ENCODE measurements around the gene RTN4.

The RTN4 gene

DNA sequence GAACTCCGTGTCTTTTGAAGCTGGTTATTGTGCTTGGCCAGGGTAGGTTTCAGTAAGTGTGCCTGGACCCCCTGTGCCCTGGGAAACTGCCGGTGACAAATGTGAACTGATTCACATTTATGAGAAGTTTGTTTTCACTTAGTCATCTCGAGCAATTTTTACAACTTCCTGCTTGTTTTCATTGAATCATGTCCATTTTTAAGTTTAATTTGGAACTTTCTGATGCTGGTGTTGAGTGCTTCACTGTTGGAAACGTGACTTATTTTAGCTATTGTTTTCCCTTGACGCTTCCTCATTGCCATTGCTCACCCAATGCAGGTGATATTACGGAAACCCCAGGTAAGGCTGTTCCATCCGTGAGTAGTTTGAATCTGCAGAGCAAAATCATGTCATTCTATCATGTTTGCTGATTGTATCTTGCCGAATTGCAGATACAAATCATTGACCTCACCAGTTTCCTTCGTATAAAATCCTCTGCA, 97.2 kb downstream of the RTN4 start:
- Histone ChIP-seq H3K4me3 (ENCODE audit: low read length) (no peak overlapping the region), H2AFZ (ENCODE audit: low read depth, low read length) (no peak overlapping the region), H3K36me3 (replicated peaks; ENCODE audit: low read depth, low read length) (no peaks in the 10 kb centered on the region), H3K4me1 (ENCODE audit: low read length) (no peaks in the 10 kb centered on the region), H3K27me3 (ENCODE audit: low read depth, low read length) (no peaks in the 10 kb centered on the region), H3K9me3 (ENCODE audit: insufficient read depth, low read length) (no peaks in the 10 kb centered on the region), H3K79me2 (ENCODE audit: low read length) (no peaks in the 10 kb centered on the region), H3K9ac (ENCODE audit: low read length) (no peak overlapping the region), H3K27ac (ENCODE audit: low read length) (no peak overlapping the region), H3K4me2 (ENCODE audit: low read length) (no peak overlapping the region), H4K20me1 (ENCODE audit: insufficient read depth, low read length) (no peaks in the 10 kb centered on the region)
- TF ChIP-seq EZH2phosphoT487 (IDR thresholded peaks at IDR 0.05; ENCODE audit: low read depth) = no peak
- TF ChIP-seq, protein P1, sequence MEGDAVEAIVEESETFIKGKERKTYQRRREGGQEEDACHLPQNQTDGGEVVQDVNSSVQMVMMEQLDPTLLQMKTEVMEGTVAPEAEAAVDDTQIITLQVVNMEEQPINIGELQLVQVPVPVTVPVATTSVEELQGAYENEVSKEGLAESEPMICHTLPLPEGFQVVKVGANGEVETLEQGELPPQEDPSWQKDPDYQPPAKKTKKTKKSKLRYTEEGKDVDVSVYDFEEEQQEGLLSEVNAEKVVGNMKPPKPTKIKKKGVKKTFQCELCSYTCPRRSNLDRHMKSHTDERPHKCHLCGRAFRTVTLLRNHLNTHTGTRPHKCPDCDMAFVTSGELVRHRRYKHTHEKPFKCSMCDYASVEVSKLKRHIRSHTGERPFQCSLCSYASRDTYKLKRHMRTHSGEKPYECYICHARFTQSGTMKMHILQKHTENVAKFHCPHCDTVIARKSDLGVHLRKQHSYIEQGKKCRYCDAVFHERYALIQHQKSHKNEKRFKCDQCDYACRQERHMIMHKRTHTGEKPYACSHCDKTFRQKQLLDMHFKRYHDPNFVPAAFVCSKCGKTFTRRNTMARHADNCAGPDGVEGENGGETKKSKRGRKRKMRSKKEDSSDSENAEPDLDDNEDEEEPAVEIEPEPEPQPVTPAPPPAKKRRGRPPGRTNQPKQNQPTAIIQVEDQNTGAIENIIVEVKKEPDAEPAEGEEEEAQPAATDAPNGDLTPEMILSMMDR (IDR thresholded peaks at IDR 0.05; ENCODE audit: low read depth, low read length) = no peak

DNA sequence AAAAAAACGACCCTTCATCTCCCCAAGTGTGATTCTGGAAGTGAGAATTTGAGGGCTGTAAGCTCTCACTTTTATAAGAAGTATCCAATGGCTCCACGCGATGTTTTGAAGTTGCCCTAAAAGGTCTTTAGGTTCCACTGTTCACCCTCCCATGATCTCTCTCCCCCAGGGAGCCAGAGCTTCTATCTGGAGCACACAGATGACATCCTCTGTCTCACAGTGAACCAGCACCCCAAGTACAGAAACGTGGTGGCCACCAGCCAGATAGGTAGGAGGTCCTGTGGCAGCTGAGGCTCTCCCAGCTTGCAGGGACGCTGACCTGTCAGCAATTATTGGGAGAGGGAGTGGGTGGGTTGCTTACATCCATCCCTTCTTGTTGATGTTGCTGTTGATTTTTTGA, 97.8 kb downstream of the RTN4 start:
- H3K4me2 ChIP-seq (ENCODE audit: low read length) = no peak overlapping the region
- no peaks in the 10 kb centered on the region for H3K4me1 ChIP-seq (ENCODE audit: low read length)

DNA sequence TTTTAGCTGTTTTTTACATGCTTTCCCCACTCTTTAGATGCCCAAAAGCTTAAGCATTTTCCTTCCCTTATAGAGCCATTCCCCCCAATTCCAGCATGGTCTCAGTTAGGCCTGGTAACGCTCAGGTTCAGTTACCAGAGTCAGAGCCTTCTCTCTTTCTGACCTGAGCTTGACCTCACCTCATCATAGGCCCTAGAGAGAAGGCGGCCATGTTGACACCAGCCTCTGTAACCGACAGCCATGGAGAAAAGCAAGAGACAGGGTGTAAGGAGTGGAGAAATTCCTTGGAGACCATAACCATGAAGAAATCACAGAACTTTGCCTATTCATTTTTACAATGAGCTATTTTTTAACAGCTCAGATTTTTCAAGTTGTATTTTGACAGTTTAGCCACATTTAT, 99.4 kb downstream of the RTN4 start:
- Histone ChIP-seq H3K4me2 (ENCODE audit: low read length) (no peak overlapping the region), H2AFZ (ENCODE audit: low read depth, low read length) (no peak overlapping the region), H3K27me3 (ENCODE audit: low read depth, low read length) (no peaks in the 10 kb centered on the region), H3K27ac (ENCODE audit: low read length) (no peak overlapping the region), H3K4me3 (ENCODE audit: low read length) (no peak overlapping the region), H4K20me1 (ENCODE audit: insufficient read depth, low read length) (no peaks in the 10 kb centered on the region), H3K79me2 (ENCODE audit: low read length) (no peaks in the 10 kb centered on the region), H3K36me3 (replicated peaks; ENCODE audit: low read depth, low read length) (no peaks in the 10 kb centered on the region), H3K9ac (ENCODE audit: low read length) (no peak overlapping the region), H3K9me3 (ENCODE audit: insufficient read depth, low read length) (no peaks in the 10 kb centered on the region), H3K4me1 (ENCODE audit: low read length) (no peaks in the 10 kb centered on the region)
- TF ChIP-seq, protein P1 (IDR thresholded peaks at IDR 0.05; ENCODE audit: low read depth, low read length) = no peak
- TF ChIP-seq EZH2phosphoT487 (IDR thresholded peaks at IDR 0.05; ENCODE audit: low read depth) = no peak

More for the DNA sequence above, 97.8 kb downstream of the RTN4 start:
- Histone ChIP-seq H3K27ac (ENCODE audit: low read length) (no peak overlapping the region), H2AFZ (ENCODE audit: low read depth, low read length) (no peak overlapping the region), H3K36me3 (replicated peaks; ENCODE audit: low read depth, low read length) (no peaks in the 10 kb centered on the region), H3K79me2 (ENCODE audit: low read length) (no peaks in the 10 kb centered on the region), H4K20me1 (ENCODE audit: insufficient read depth, low read length) (no peaks in the 10 kb centered on the region), H3K27me3 (ENCODE audit: low read depth, low read length) (no peaks in the 10 kb centered on the region), H3K9ac (ENCODE audit: low read length) (no peak overlapping the region), H3K4me3 (ENCODE audit: low read length) (no peak overlapping the region), H3K9me3 (ENCODE audit: insufficient read depth, low read length) (no peaks in the 10 kb centered on the region)
- no peak for TF ChIP-seq EZH2phosphoT487 (IDR thresholded peaks at IDR 0.05; ENCODE audit: low read depth)
- TF ChIP-seq, protein P1 (IDR thresholded peaks at IDR 0.05; ENCODE audit: low read depth, low read length) = no peak

DNA sequence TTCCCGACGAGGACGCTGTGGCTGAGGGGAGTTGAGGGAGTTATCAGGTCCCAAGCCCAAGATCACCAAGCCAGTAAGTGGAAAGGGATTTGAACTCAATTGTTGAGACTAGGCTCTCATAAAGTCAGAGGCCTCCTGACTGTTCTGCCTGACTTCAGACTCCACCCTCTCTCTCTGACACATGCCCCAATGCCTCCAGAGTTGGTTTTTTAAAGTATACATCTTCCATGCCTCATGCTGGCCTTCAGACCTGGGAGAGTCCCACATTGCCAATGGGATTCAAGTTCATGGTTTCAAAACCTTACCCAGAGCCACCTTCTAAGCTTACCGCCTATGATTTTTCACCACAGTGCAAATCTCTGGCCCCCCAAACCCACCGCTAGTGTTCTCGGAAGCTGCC, 100.8 kb downstream of the RTN4 start:
- H3K36me3 ChIP-seq (replicated peaks; ENCODE audit: low read depth, low read length) = no peaks in the 10 kb centered on the region
- H3K4me3 ChIP-seq (ENCODE audit: low read length) = no peak overlapping the region
- H3K4me2 ChIP-seq (ENCODE audit: low read length) = no peak overlapping the region
- no peaks in the 10 kb centered on the region for H3K4me1 ChIP-seq (ENCODE audit: low read length)
- H2AFZ ChIP-seq (ENCODE audit: low read depth, low read length) = no peak overlapping the region
- no peak overlapping the region for H3K9ac ChIP-seq (ENCODE audit: low read length)
- no peak overlapping the region for H3K27ac ChIP-seq (ENCODE audit: low read length)
- TF ChIP-seq EZH2phosphoT487 (IDR thresholded peaks at IDR 0.05; ENCODE audit: low read depth) = no peak
- TF ChIP-seq, protein P1 (IDR thresholded peaks at IDR 0.05; ENCODE audit: low read depth, low read length) = no peak
- no peaks in the 10 kb centered on the region for H3K9me3 ChIP-seq (ENCODE audit: insufficient read depth, low read length)
- no peaks in the 10 kb centered on the region for H3K79me2 ChIP-seq (ENCODE audit: low read length)
- no peaks in the 10 kb centered on the region for H4K20me1 ChIP-seq (ENCODE audit: insufficient read depth, low read length)
- no peaks in the 10 kb centered on the region for H3K27me3 ChIP-seq (ENCODE audit: low read depth, low read length)

Measured in OCI-LY3 (cell line).